HK-2 (cell line): ENCODE results near the gene ACOT2.
A peak's percentile ranks its signal among the peaks of the same experiment; 100 is the strongest.
"Not testable (repeated sequence)": the region's sequence is repeated elsewhere in the genome, so short reads cannot be mapped to it uniquely, and the experiment has no call there.

ENCODE experiments used
- DNase-seq: peaks from one replicate; pipeline ENCODE4 v3.0.0-alpha.2; 2018; ENCODE audit not compliant: unreplicated experiment

Gene ACOT2

GRCh38 chr14:73567951-73568885 lies 795 bp upstream of the ACOT2 start:
- DNase-seq, result peak; percentile 20

- not testable (repeated sequence) for DNase-seq
Measured at GRCh38 chr14:73568886-73569184, 178 bp upstream of the ACOT2 start.

GRCh38 chr14:73570913-73571312 lies 1.9 kb downstream of the ACOT2 start:
- peak; percentile 43 for DNase-seq

GRCh38 chr14:73573034-73573433 lies 4.0 kb downstream of the ACOT2 start:
- not testable (repeated sequence) for DNase-seq

- not testable (repeated sequence) for DNase-seq
Measured at GRCh38 chr14:73573740-73574139, 4.7 kb downstream of the ACOT2 start.

GRCh38 chr14:73574251-73574650 lies 5.2 kb downstream of the ACOT2 start:
- not testable (repeated sequence) for DNase-seq

GRCh38 chr14:73576391-73576790 lies 7.4 kb downstream of the ACOT2 start:
- no peak for DNase-seq

- not testable (repeated sequence) for DNase-seq
Measured at GRCh38 chr14:73577214-73577613, 8.2 kb downstream of the ACOT2 start.

GRCh38 chr14:73582102-73582979 lies 13.3 kb downstream of the ACOT2 start:
- DNase-seq, result not testable (repeated sequence)

GRCh38 chr14:73588695-73589094 lies 19.7 kb downstream of the ACOT2 start:
- DNase-seq, result no peak

GRCh38 chr14:73589116-73589515 lies 20.1 kb downstream of the ACOT2 start:
- DNase-seq, result no peak

- DNase-seq, result not testable (repeated sequence)
Measured at GRCh38 chr14:73590673-73591004, 21.6 kb downstream of the ACOT2 start.

GRCh38 chr14:73591690-73592449 lies 22.9 kb downstream of the ACOT2 start, which contains the start of gene ACOT4:
ACOT4 (plus strand) TSS chr14:73591873; CDS start chr14:73591960, 87 bp downstream.
- no peak for DNase-seq

- DNase-seq, result no peak
Measured at GRCh38 chr14:73594491-73594890, 25.5 kb downstream of the ACOT2 start.

- DNase-seq, result no peak
Measured at GRCh38 chr14:73599499-73599898, 30.5 kb downstream of the ACOT2 start.

GRCh38 chr14:73602994-73603393 lies 34.0 kb downstream of the ACOT2 start:
- no peak for DNase-seq

GRCh38 chr14:73606271-73606670 lies 37.3 kb downstream of the ACOT2 start:
- DNase-seq, result no peak

GRCh38 chr14:73607241-73607640 lies 38.2 kb downstream of the ACOT2 start:
- no peak for DNase-seq

GRCh38 chr14:73610687-73611086 lies 41.7 kb downstream of the ACOT2 start:
- peak; percentile 26 for DNase-seq

GRCh38 chr14:73612339-73613045 lies 43.5 kb downstream of the ACOT2 start, which contains the start of gene ACOT6:
ACOT6 (plus strand) TSS chr14:73612517; CDS start chr14:73612572, 55 bp downstream.
- DNase-seq, result peak; percentile 81

- DNase-seq, result no peak
Measured at GRCh38 chr14:73613046-73613383, 44.0 kb downstream of the ACOT2 start.
